ENCODE results near the gene RBM28.

DNA sequence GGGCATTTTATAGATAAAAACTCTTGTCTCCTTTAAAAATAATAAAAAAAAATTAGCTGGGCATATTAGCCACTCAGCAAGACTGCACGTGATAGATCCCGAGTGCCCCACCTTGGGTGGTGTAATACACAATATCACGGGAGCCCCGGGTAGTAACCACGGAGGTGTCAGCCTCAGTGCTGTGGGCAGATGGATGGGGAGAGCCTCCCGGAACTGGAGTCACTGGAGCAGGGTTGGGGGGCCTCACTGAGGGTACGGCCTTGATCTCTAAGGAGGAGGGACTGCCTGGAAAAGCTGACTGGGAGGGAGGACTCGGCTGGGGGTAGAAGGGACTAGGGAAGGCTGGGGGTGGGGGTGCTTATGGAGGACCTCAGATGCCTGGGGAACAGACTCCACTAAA is 90.0 kb downstream of the RBM28 start:
- TF ChIP-seq GATA3 (IDR thresholded peaks at IDR 0.05; ENCODE audit: low read depth, low read length) (no peak), GATA2 (IDR thresholded peaks at IDR 0.05; ENCODE audit: low read depth, low read length) (no peak)

Measured in SH-SY5Y (cell line).